SK-N-SH (cell line): ENCODE measurements around the gene APBA2. TPM values are rescaled to one million over a fixed set of nuclear protein-coding genes. Genes with fewer than 3 reads are reported as not detected.

Experiments
- CTCF ChIA-PET: fragments of 300-600, 350-600 bp; formaldehyde crosslinking; extraction: SDS; loops from one replicate; lab custom pipeline; 2021; lab: Yijun Ruan, JAX
- POLR2A ChIA-PET: fragments of 350-600 bp; sonication (Branson Sonifier 250); formaldehyde crosslinking; extraction: SDS; loops from one replicate; lab custom pipeline; 2020; ENCODE audit warnings: antibody characterized with exemption, inconsistent platforms; lab: Yijun Ruan, JAX
- DNase-seq: peaks from one replicate; pipeline ENCODE4 v3.0.0; 2012
- H2AFZ ChIP-seq: fragments of 200-600 bp; sonication (generic); 2 replicates; pipeline ENCODE4 v1.8.1; 2016; ENCODE audit warnings: antibody characterized with exemption, mild to moderate bottlenecking, low read depth
- H3F3A ChIP-seq: fragments of 200-600 bp; sonication (generic); replicated peaks from 2 replicates; pipeline ENCODE3; 2016; ENCODE audit warnings: antibody characterized with exemption, mild to moderate bottlenecking; ENCODE audit not compliant: insufficient read depth
- H3K27ac ChIP-seq, 2 experiments: fragments of 200-500 bp in 1 of 2; fragments of 200-600 bp in 1 of 2; sonication (Bioruptor generic) in 1 of 2; sonication (generic), shearing (Covaris generic) in 1 of 2; 2 replicates each; pipeline versions ENCODE4 v1.5.1 to v1.6.1; 2014 to 2016; ENCODE audit warnings: low read depth in 2 of 2, inconsistent platforms in 1 of 2, low read length in 1 of 2, mild to moderate bottlenecking in 1 of 2, mixed read lengths in 1 of 2
- H3K27me3 ChIP-seq: fragments of 200-600 bp; sonication (generic), shearing (Covaris generic); 2 replicates; pipeline ENCODE4 v1.6.1; 2016; ENCODE audit warnings: mixed run types; ENCODE audit not compliant: insufficient read depth
- H3K36me3 ChIP-seq, 2 experiments: fragments of 200-500 bp in 1 of 2; fragments of 200-600 bp in 1 of 2; sonication (Bioruptor generic) in 1 of 2; sonication (generic) in 1 of 2; replicated peaks in 1 of 2; 2 replicates each; pipeline versions ENCODE3 to v1.5.1; 2014 to 2016; ENCODE audit warnings: low read length in 1 of 2, mild to moderate bottlenecking in 1 of 2; ENCODE audit not compliant: insufficient read depth in 2 of 2, control insufficient read depth in 1 of 2
- H3K4me1 ChIP-seq, 2 experiments: fragments of 200-500 bp in 1 of 2; fragments of 200-600 bp in 1 of 2; sonication (Bioruptor generic) in 1 of 2; sonication (generic), shearing (Covaris generic) in 1 of 2; 2 replicates each; pipeline versions ENCODE4 v1.5.1 to v1.6.1; 2014 to 2016; ENCODE audit warnings: low read depth in 1 of 2, low read length in 1 of 2, mixed run types in 1 of 2; ENCODE audit not compliant: insufficient read depth in 2 of 2, control insufficient read depth in 1 of 2
- H3K4me2 ChIP-seq: fragments of 200-600 bp; sonication (generic), shearing (Covaris generic); 2 replicates; pipeline ENCODE4 v1.6.1; 2017; ENCODE audit warnings: mixed run types
- H3K4me3 ChIP-seq, 2 experiments: fragments of 200-500 bp in 1 of 2; fragments of 200-600 bp in 1 of 2; sonication (Bioruptor generic) in 1 of 2; sonication (generic), shearing (Covaris generic) in 1 of 2; 2 replicates each; pipeline versions ENCODE4 v1.5.1 to v1.8.1; 2014 to 2016; ENCODE audit warnings: low read depth in 2 of 2, inconsistent platforms in 1 of 2, low read length in 1 of 2, mild to moderate bottlenecking in 1 of 2, mixed read lengths in 1 of 2, moderate library complexity in 1 of 2
- H3K79me2 ChIP-seq: fragments of 200-600 bp; sonication (generic); 2 replicates; pipeline ENCODE4 v1.8.1; 2017; ENCODE audit warnings: mild to moderate bottlenecking; ENCODE audit not compliant: insufficient read depth
- H3K9ac ChIP-seq: fragments of 200-600 bp; sonication (generic); 2 replicates; pipeline ENCODE4 v1.6.1; 2017; ENCODE audit warnings: mixed run types
- H3K9me2 ChIP-seq: fragments of 200-600 bp; sonication (generic); 2 replicates; pipeline ENCODE4 v1.6.1; 2017; ENCODE audit warnings: mixed run types
- H3K9me3 ChIP-seq: fragments of 200-600 bp; sonication (generic); 2 replicates; pipeline ENCODE4 v1.6.1; 2017; ENCODE audit warnings: mixed run types, mild to moderate bottlenecking, moderate library complexity
- H4K20me1 ChIP-seq: fragments of 200-600 bp; sonication (generic); 2 replicates; pipeline ENCODE4 v1.6.1; 2017; ENCODE audit warnings: mild to moderate bottlenecking, mixed run types; ENCODE audit not compliant: insufficient read depth
- ELF1 ChIP-seq: IDR thresholded peaks from 2 replicates; pipeline ENCODE4 v1.4.0; 2012
- FOSL2 ChIP-seq: IDR thresholded peaks from 2 replicates; pipeline ENCODE4 v1.4.0; 2012; ENCODE audit warnings: low read depth, mild to moderate bottlenecking, moderate library complexity, borderline replicate concordance
- FOXJ3 ChIP-seq: sonication (generic); formaldehyde crosslinking; IDR thresholded peaks from 2 replicates; pipeline ENCODE4 v1.5.1; 2020; ENCODE audit warnings: mild to moderate bottlenecking, missing genetic modification reagents
- FOXM1 ChIP-seq: IDR thresholded peaks from 2 replicates; pipeline ENCODE4 v1.4.0; 2012; ENCODE audit warnings: low read depth, mild to moderate bottlenecking
- GATA2 ChIP-seq: sonication (generic); formaldehyde crosslinking; IDR thresholded peaks from 2 replicates; pipeline ENCODE4 v1.5.0; 2020; ENCODE audit warnings: mild to moderate bottlenecking, missing genetic modification reagents
- JUND ChIP-seq: IDR thresholded peaks from 2 replicates; pipeline ENCODE4 v1.4.0; 2012
- NFIC ChIP-seq: IDR thresholded peaks from 2 replicates; pipeline ENCODE4 v1.4.0; 2012; ENCODE audit warnings: borderline replicate concordance
- RXRA ChIP-seq: IDR thresholded peaks from 2 replicates; pipeline ENCODE4 v1.4.0; 2012; ENCODE audit warnings: low read depth, mild to moderate bottlenecking, borderline replicate concordance
- YY1 ChIP-seq: IDR thresholded peaks from 2 replicates; pipeline ENCODE4 v1.4.0; 2012; ENCODE audit warnings: low read depth, mild to moderate bottlenecking
- WGBS: methylation state at CpG from one replicate; pipeline ENCODE4 v1.1.6; 2017; ENCODE audit warnings: low lambda C conversion rate; 5-methylcytosine and 5-hydroxymethylcytosine counted together
- polyA plus RNA-seq, 3 experiments: library from polyadenylated mRNA; depleted of rRNA; stranded (reverse); fragments of >200 nt; gene quantifications; 2 replicates each; pipeline ENCODE4 v1.2.3, GENCODE V29; 2012
- TF ChIP-seq, protein P1 (sequence below): fragments of 150-350 bp; IDR thresholded peaks from 2 replicates; pipeline ENCODE4 v1.6.1; 2016; ENCODE audit warnings: mild to moderate bottlenecking, low read depth, low read length
- TF ChIP-seq, protein P2 (sequence below): fragments of 150-350 bp; IDR thresholded peaks from 2 replicates; pipeline ENCODE4 v1.6.1; 2017; ENCODE audit warnings: antibody characterized with exemption, low read length, low read depth, borderline replicate concordance
- TF ChIP-seq, protein P3 (sequence below): IDR thresholded peaks from 2 replicates; pipeline ENCODE4 v1.4.0; 2012; ENCODE audit warnings: low read depth
- TF ChIP-seq, protein P4 (sequence below): IDR thresholded peaks from 2 replicates; pipeline ENCODE4 v1.4.0; 2012; ENCODE audit warnings: low read depth, borderline replicate concordance
- TF ChIP-seq, protein P5 (sequence below): IDR thresholded peaks from 2 replicates; pipeline ENCODE4; 2012

APBA2 gene
- polyA plus RNA-seq, 1 of the 3 experiments (the other 2 are of a cell fraction), result 12.7 TPM

DNA sequence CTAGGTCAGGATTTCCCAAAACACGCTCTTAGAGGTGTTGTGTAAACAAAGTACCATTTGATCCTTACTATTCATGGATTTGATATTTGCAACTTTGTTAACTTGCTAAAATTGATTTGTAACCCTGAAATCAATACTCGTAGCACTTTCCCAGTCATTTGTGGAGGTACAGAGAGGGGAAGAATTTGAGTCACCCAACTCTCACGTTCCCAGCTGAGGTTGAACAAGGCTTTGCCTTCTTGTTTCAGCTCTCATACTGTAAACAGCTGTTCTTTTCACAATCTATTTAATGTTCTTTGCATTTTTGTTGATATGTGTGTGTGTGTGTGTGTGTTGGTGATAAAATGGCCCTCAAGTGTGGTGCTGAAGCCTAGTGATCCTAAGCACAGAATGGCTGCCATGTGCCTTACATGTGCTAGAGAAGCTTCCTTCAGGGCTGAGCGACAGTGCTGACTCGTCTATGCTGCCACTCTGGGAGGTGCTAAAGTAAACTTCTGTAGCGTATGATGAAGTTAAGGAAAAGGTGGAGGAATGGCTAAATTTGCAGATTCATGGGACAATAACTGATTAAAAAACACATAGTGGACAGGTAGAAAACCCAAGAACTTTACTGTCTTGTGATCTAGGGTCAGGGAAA is 173.2 kb downstream of the APBA2 start:
- H3K4me2 ChIP-seq, result no peak overlapping the region
- WGBS, result 76% methylated on average over 6 of the region's 6 CpGs
- CTCF ChIA-PET, result interaction anchor here (1.5 to 1.7 kb wide), 2 partner anchors 9 to 31 kb away, joined by 3 to 5 read pairs; no protein-coding TSS in a partner anchor
- H3K9ac ChIP-seq, result no peak overlapping the region
- no peaks in the 10 kb centered on the region for H3K9me2 ChIP-seq
- POLR2A ChIA-PET, result no interaction called here
- no peaks in the 10 kb centered on the region for H3F3A ChIP-seq
- H3K79me2 ChIP-seq, result no peaks in the 10 kb centered on the region
- DNase-seq, result no peak
- no peaks in the 10 kb centered on the region for H3K27me3 ChIP-seq
- peaks cover 0 to 16% of the 10 kb centered on the region in 2 experiments; a peak in 1 of 4 replicates for H3K4me1 ChIP-seq
- H4K20me1 ChIP-seq, result no peaks in the 10 kb centered on the region
- H3K27ac ChIP-seq, result no peak overlapping the region
- no peaks in the 10 kb centered on the region for H3K9me3 ChIP-seq
- H3K4me3 ChIP-seq, result no peak overlapping the region
- H2AFZ ChIP-seq, result no peak overlapping the region
- no peaks in the 10 kb centered on the region for H3K36me3 ChIP-seq
- TF ChIP-seq JUND, result no peak
- no peak for TF ChIP-seq RXRA
- no peak for TF ChIP-seq ELF1
- TF ChIP-seq, protein P1, sequence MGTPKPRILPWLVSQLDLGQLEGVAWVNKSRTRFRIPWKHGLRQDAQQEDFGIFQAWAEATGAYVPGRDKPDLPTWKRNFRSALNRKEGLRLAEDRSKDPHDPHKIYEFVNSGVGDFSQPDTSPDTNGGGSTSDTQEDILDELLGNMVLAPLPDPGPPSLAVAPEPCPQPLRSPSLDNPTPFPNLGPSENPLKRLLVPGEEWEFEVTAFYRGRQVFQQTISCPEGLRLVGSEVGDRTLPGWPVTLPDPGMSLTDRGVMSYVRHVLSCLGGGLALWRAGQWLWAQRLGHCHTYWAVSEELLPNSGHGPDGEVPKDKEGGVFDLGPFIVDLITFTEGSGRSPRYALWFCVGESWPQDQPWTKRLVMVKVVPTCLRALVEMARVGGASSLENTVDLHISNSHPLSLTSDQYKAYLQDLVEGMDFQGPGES, result no peak
- TF ChIP-seq, protein P2, sequence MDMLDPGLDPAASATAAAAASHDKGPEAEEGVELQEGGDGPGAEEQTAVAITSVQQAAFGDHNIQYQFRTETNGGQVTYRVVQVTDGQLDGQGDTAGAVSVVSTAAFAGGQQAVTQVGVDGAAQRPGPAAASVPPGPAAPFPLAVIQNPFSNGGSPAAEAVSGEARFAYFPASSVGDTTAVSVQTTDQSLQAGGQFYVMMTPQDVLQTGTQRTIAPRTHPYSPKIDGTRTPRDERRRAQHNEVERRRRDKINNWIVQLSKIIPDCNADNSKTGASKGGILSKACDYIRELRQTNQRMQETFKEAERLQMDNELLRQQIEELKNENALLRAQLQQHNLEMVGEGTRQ, result no peak
- TF ChIP-seq FOSL2, result no peak
- TF ChIP-seq GATA2 (CRISPR knock-in tag), result no peak
- no peak for TF ChIP-seq FOXJ3
- no peak for TF ChIP-seq YY1
- TF ChIP-seq NFIC, result no peak
- TF ChIP-seq, protein P3, sequence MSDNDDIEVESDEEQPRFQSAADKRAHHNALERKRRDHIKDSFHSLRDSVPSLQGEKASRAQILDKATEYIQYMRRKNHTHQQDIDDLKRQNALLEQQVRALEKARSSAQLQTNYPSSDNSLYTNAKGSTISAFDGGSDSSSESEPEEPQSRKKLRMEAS, result no peak
- TF ChIP-seq, protein P4, sequence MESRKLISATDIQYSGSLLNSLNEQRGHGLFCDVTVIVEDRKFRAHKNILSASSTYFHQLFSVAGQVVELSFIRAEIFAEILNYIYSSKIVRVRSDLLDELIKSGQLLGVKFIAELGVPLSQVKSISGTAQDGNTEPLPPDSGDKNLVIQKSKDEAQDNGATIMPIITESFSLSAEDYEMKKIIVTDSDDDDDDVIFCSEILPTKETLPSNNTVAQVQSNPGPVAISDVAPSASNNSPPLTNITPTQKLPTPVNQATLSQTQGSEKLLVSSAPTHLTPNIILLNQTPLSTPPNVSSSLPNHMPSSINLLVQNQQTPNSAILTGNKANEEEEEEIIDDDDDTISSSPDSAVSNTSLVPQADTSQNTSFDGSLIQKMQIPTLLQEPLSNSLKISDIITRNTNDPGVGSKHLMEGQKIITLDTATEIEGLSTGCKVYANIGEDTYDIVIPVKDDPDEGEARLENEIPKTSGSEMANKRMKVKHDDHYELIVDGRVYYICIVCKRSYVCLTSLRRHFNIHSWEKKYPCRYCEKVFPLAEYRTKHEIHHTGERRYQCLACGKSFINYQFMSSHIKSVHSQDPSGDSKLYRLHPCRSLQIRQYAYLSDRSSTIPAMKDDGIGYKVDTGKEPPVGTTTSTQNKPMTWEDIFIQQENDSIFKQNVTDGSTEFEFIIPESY, result no peak
- no peak for TF ChIP-seq FOXM1
- TF ChIP-seq, protein P5, sequence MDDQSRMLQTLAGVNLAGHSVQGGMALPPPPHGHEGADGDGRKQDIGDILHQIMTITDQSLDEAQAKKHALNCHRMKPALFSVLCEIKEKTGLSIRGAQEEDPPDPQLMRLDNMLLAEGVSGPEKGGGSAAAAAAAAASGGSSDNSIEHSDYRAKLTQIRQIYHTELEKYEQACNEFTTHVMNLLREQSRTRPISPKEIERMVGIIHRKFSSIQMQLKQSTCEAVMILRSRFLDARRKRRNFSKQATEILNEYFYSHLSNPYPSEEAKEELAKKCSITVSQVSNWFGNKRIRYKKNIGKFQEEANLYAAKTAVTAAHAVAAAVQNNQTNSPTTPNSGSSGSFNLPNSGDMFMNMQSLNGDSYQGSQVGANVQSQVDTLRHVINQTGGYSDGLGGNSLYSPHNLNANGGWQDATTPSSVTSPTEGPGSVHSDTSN, result no peak
